H1 (cell line): ENCODE data around the gene WWC2. TPM values are rescaled to one million over a fixed set of nuclear protein-coding genes. Genes with fewer than 3 reads are reported as not detected.

ENCODE experiments used
- CTCF ChIA-PET: fragments of 300-600 bp; sonication (Branson Sonifier 250); formaldehyde crosslinking; loops from one replicate; lab custom pipeline; 2021; ENCODE audit not compliant: partially characterized antibody; lab: Charles Lee
- POLR2A ChIA-PET: fragments of 300-600 bp; sonication (Branson Sonifier 250); formaldehyde crosslinking; loops from one replicate; lab custom pipeline; 2021; ENCODE audit warnings: inconsistent platforms; ENCODE audit not compliant: partially characterized antibody; lab: Charles Lee
- DNase-seq, 2 experiments: peaks; one replicate each; pipeline versions ENCODE4 v3.0.0 to v3.0.0-alpha.2; 2010 to 2022; ENCODE audit warnings: low spot score in 2 of 2, low read depth in 1 of 2, mixed read lengths in 1 of 2
- FAIRE-seq: peaks from 2 replicates; lab custom pipeline; 2011; peaks lifted over from hg19 to GRCh38; lab: Jason Lieb, UNC
- H2AFZ ChIP-seq: 2 replicates; pipeline ENCODE4 v1.8.1; 2012; ENCODE audit warnings: low read length, inconsistent platforms
- H2AK5ac ChIP-seq: 2 replicates; pipeline ENCODE4 v1.6.1; 2013; ENCODE audit warnings: low read depth, low read length
- H2BK120ac ChIP-seq: replicated peaks from 2 replicates; pipeline ENCODE3; 2013; ENCODE audit warnings: low read depth, low read length, inconsistent platforms
- H2BK12ac ChIP-seq: 2 replicates; pipeline ENCODE4 v1.6.1; 2013; ENCODE audit warnings: low read depth, low read length
- H2BK15ac ChIP-seq: 2 replicates; pipeline ENCODE4 v1.6.1; 2013; ENCODE audit warnings: low read length
- H2BK20ac ChIP-seq: 2 replicates; pipeline ENCODE4 v1.6.1; 2013; ENCODE audit warnings: low read length
- H2BK5ac ChIP-seq: 2 replicates; pipeline ENCODE4 v1.6.1; 2013; ENCODE audit warnings: low read depth, low read length
- H3K14ac ChIP-seq: 2 replicates; pipeline ENCODE4 v1.6.1; 2013; ENCODE audit warnings: inconsistent platforms; ENCODE audit not compliant: insufficient read length
- H3K18ac ChIP-seq: 2 replicates; pipeline ENCODE4 v1.6.1; 2013; ENCODE audit warnings: low read length; ENCODE audit errors: extremely low read depth
- H3K23ac ChIP-seq: 2 replicates; pipeline ENCODE4 v1.6.1; 2013; ENCODE audit warnings: inconsistent platforms; ENCODE audit not compliant: insufficient read length
- H3K23me2 ChIP-seq: 2 replicates; pipeline ENCODE4 v1.6.1; 2013; ENCODE audit warnings: low read depth, low read length
- H3K27ac ChIP-seq: 2 replicates; pipeline ENCODE4 v1.6.1; 2011; ENCODE audit warnings: low read depth, low read length, inconsistent platforms
- H3K27me3 ChIP-seq, 4 experiments: replicated peaks in 1 of 4; 1 replicate in 1 of 4; 2 replicates in 3 of 4; pipeline versions ENCODE4 v1.6.1 to v1.8.1; 2011 to 2013; ENCODE audit warnings: low read length in 3 of 4, mild to moderate bottlenecking in 3 of 4, inconsistent platforms in 2 of 4, mixed read lengths in 2 of 4, moderate library complexity in 1 of 4; ENCODE audit not compliant: control insufficient read depth in 3 of 4, insufficient read depth in 3 of 4; ENCODE audit errors: extremely low read depth in 1 of 4
- H3K36me3 ChIP-seq, 4 experiments: 2 replicates each; pipeline versions ENCODE4 v1.6.1 to v1.8.1; 2011 to 2013; ENCODE audit warnings: mild to moderate bottlenecking in 4 of 4, low read length in 3 of 4, moderate library complexity in 2 of 4, control low read depth in 1 of 4, inconsistent platforms in 1 of 4; ENCODE audit not compliant: insufficient read depth in 4 of 4, control insufficient read depth in 2 of 4
- H3K4ac ChIP-seq: replicated peaks from 2 replicates; pipeline ENCODE3; 2013; ENCODE audit warnings: low read length, low read depth, mixed read lengths, inconsistent platforms; ENCODE audit not compliant: insufficient read length
- H3K4me1 ChIP-seq, 4 experiments: replicated peaks in 1 of 4; 1 replicate in 1 of 4; 2 replicates in 3 of 4; pipeline versions ENCODE4 v1.6.1 to v1.8.1; 2011 to 2013; ENCODE audit warnings: low read length in 3 of 4, inconsistent platforms in 2 of 4, mixed read lengths in 1 of 4; ENCODE audit not compliant: insufficient read depth in 4 of 4, control insufficient read depth in 3 of 4
- H3K4me2 ChIP-seq, 2 experiments: 2 replicates each; pipeline versions ENCODE4 v1.6.1 to v1.8.1; 2011 to 2013; ENCODE audit warnings: low read depth in 2 of 2, low read length in 2 of 2, control low read depth in 1 of 2, inconsistent platforms in 1 of 2, mild to moderate bottlenecking in 1 of 2; ENCODE audit not compliant: insufficient read depth in 1 of 2
- H3K4me3 ChIP-seq, 4 experiments: fragments of 200-600, 300-600 bp in 1 of 4; sonication (generic), shearing (Covaris generic), sonication (Bioruptor Twin) in 1 of 4; 2 replicates each; pipeline versions ENCODE4 v1.5.1 to v1.8.1; 2011 to 2016; ENCODE audit warnings: low read length in 4 of 4, low read depth in 3 of 4, control low read depth in 2 of 4, inconsistent platforms in 2 of 4, mild to moderate bottlenecking in 2 of 4, mixed read lengths in 1 of 4, moderate library complexity in 1 of 4; ENCODE audit not compliant: insufficient read depth in 2 of 4; ENCODE audit errors: extremely low read depth in 1 of 4
- H3K56ac ChIP-seq: replicated peaks from 2 replicates; pipeline ENCODE3; 2013; ENCODE audit warnings: low read depth, mild to moderate bottlenecking, mixed read lengths, low read length, inconsistent platforms; ENCODE audit not compliant: insufficient read length
- H3K79me1 ChIP-seq: 2 replicates; pipeline ENCODE4 v1.6.1; 2013; ENCODE audit warnings: low read depth, low read length, control low read depth
- H3K79me2 ChIP-seq, 2 experiments: 2 replicates each; pipeline versions ENCODE4 v1.6.1 to v1.8.1; 2012 to 2013; ENCODE audit warnings: low read length in 2 of 2, mild to moderate bottlenecking in 2 of 2, inconsistent platforms in 1 of 2; ENCODE audit not compliant: insufficient read depth in 2 of 2, control insufficient read depth in 1 of 2
- H3K9ac ChIP-seq, 4 experiments: replicated peaks in 1 of 4; 1 replicate in 1 of 4; 2 replicates in 3 of 4; pipeline versions ENCODE4 v1.6.1 to v1.8.1; 2011 to 2013; ENCODE audit warnings: low read depth in 3 of 4, low read length in 3 of 4, control low read depth in 2 of 4, mild to moderate bottlenecking in 2 of 4, moderate library complexity in 2 of 4, inconsistent platforms in 1 of 4; ENCODE audit errors: extremely low read depth in 1 of 4
- H3K9me3 ChIP-seq, 2 experiments: 2 replicates each; pipeline versions ENCODE4 v1.6.1 to v1.8.1; 2012 to 2013; ENCODE audit warnings: mild to moderate bottlenecking in 2 of 2, moderate library complexity in 2 of 2, control low read depth in 1 of 2, inconsistent platforms in 1 of 2, low read depth in 1 of 2, low read length in 1 of 2, mixed read lengths in 1 of 2; ENCODE audit not compliant: insufficient read depth in 2 of 2
- H4K20me1 ChIP-seq, 2 experiments: replicated peaks in 1 of 2; 2 replicates each; pipeline versions ENCODE3 to v1.8.1; 2011 to 2013; ENCODE audit warnings: inconsistent platforms in 2 of 2, low read length in 2 of 2, mild to moderate bottlenecking in 1 of 2; ENCODE audit not compliant: insufficient read depth in 2 of 2, control insufficient read depth in 1 of 2
- H4K5ac ChIP-seq: 2 replicates; pipeline ENCODE4 v1.6.1; 2013; ENCODE audit warnings: low read length, low read depth, mixed read lengths, inconsistent platforms; ENCODE audit not compliant: insufficient read length
- H4K8ac ChIP-seq: 2 replicates; pipeline ENCODE4 v1.8.0; 2013; ENCODE audit warnings: mild to moderate bottlenecking, moderate library complexity, low read length, inconsistent platforms; ENCODE audit not compliant: insufficient read depth; ENCODE audit errors: extremely low read depth
- H4K91ac ChIP-seq: replicated peaks from 2 replicates; pipeline ENCODE3; 2013; ENCODE audit warnings: low read length, mixed read lengths, inconsistent platforms; ENCODE audit not compliant: insufficient read length
- CBX5 ChIP-seq: fragments of 300-800, 300-1000 bp; sonication (generic); IDR thresholded peaks from 2 replicates; pipeline ENCODE4 v1.7.1; 2016; ENCODE audit warnings: antibody characterized with exemption, low read length, low read depth
- CHD1 ChIP-seq: IDR thresholded peaks from 2 replicates; pipeline ENCODE4 v1.6.1; 2012; ENCODE audit warnings: low read depth, low read length, improper control_type of control experiment
- GTF2F1 ChIP-seq: IDR thresholded peaks from 2 replicates; pipeline ENCODE4 v1.6.1; 2012; ENCODE audit warnings: low read depth, low read length, improper control_type of control experiment, borderline replicate concordance
- HDAC2 ChIP-seq, 2 experiments: fragments of 300-600 bp in 1 of 2; sonication (generic) in 1 of 2; IDR thresholded peaks; 2 replicates each; pipeline ENCODE4 v1.6.1; 2011 to 2012; ENCODE audit warnings: low read depth in 2 of 2, low read length in 2 of 2, mild to moderate bottlenecking in 2 of 2, moderate library complexity in 2 of 2, borderline replicate concordance in 1 of 2, inconsistent platforms in 1 of 2
- HDAC6 ChIP-seq: IDR thresholded peaks from one replicate; pipeline ENCODE4 v1.7.1; 2012; ENCODE audit warnings: low read depth, mild to moderate bottlenecking, inconsistent platforms, low read length, moderate library complexity
- KDM4A ChIP-seq: IDR thresholded peaks from one replicate; pipeline ENCODE4 v1.7.1; 2012; ENCODE audit warnings: low read depth, mild to moderate bottlenecking, moderate library complexity, low read length, inconsistent platforms; ENCODE audit not compliant: severe bottlenecking
- RAD21 ChIP-seq, 2 experiments: IDR thresholded peaks in 1 of 2; conservative IDR thresholded peaks in 1 of 2; 2 replicates each; pipeline ENCODE4 v1.6.1; 2011; ENCODE audit warnings: low read depth in 2 of 2, low read length in 2 of 2, improper control_type of control experiment in 1 of 2, inconsistent platforms in 1 of 2, mild to moderate bottlenecking in 1 of 2, moderate library complexity in 1 of 2
- RBBP5 ChIP-seq: IDR thresholded peaks from 2 replicates; pipeline ENCODE4 v1.7.1; 2012; ENCODE audit warnings: low read depth, mild to moderate bottlenecking, inconsistent platforms, low read length, moderate library complexity, borderline replicate concordance
- SIRT6 ChIP-seq: IDR thresholded peaks from one replicate; pipeline ENCODE4 v1.7.1; 2012; ENCODE audit warnings: low read length, inconsistent platforms
- ZNF274 ChIP-seq: IDR thresholded peaks from 2 replicates; pipeline ENCODE4 v1.7.0; 2012; ENCODE audit warnings: low read length, borderline replicate concordance; ENCODE audit errors: extremely low read depth
- WGBS, 2 experiments: shearing (Covaris generic) in 1 of 2; methylation state at CpG; one replicate each; pipeline versions ENCODE4 v1.1.6 to v1.1.7; 2013 to 2015; ENCODE audit warnings: low lambda C conversion rate in 2 of 2, mixed read lengths in 2 of 2, inconsistent platforms in 1 of 2, low coverage in 1 of 2, missing lambda C conversion rate in 1 of 2; ENCODE audit not compliant: insufficient replicate concordance in 2 of 2, insufficient coverage in 1 of 2, insufficient read length in 1 of 2; ENCODE audit errors: extremely low coverage in 1 of 2, missing lambda C conversion rate in 1 of 2; 5-methylcytosine and 5-hydroxymethylcytosine counted together
- polyA plus RNA-seq, 7 experiments: library from polyadenylated mRNA; depleted of rRNA in 3 of 7; stranded (reverse) in 5 of 7; unstranded in 2 of 7; fragments of >200 nt in 5 of 7; fragments of 200-250 nt in 2 of 7; gene quantifications; 1 replicate in 5 of 7; 2 replicates in 1 of 7; 4 replicates in 1 of 7; pipeline versions ENCODE4 v1.2.1 to v1.2.3, GENCODE V29; 2011 to 2013; ENCODE audit warnings: missing spikeins in 2 of 7, mixed read lengths in 2 of 7
- total RNA-seq: library from RNA; stranded (reverse); fragmentation: NEBNext Ultra II Directional; extraction: Animal tissue kit (Norgen Biotek cat#: 25700); gene quantifications from 2 replicates; pipeline ENCODE4 v1.2.1, GENCODE V29; 2021

Gene WWC2
- total and polyA plus RNA-seq, 2 of the 8 experiments (the other 6 are each of a cell fraction or from before 2014, with no cell fraction given), result 17.6 to 135 TPM

DNA sequence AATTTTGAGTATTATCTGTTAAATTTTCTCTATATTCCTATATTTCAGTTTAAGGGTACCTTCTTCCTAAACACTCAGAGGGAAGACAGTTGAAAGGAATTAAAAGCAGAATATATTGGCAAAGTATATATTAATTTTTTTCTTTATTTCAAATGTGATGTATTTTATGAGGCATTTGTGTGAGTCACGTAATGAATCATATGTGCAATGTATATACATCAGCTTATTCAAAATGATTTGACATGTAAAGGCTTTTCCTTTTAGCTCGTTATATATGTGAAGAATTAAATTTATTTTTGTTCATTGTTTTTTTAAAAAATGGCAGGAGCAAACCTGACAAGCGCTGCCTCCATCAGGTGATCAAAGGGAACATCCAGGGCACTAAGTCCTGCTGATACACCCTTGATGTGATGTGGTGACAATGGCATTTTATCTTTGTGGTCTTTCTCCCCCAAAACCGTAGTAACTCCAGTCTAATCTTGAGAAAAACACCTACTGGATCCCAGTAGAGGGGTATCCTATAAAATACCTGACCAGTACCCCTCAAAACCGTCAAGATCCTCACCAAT is 8.9 kb downstream of the WWC2 start:
- Histone ChIP-seq H2AFZ (no peak overlapping the region), H3K9me3 (no peaks in the 10 kb centered on the region), H3K14ac (no peak overlapping the region), H2BK20ac (no peak overlapping the region), H4K5ac (no peak overlapping the region), H3K18ac (no peak overlapping the region), H3K27me3 (no peaks in the 10 kb centered on the region), H4K91ac (no peak overlapping the region), H3K23me2 (0 out of 2 replicates have a peak, but pooled peaks cover under 1% of the 10 kb centered on the region), H2AK5ac (no peak overlapping the region; the same call in 1 of the 2 replicates), H2BK15ac (no peak overlapping the region), H3K56ac (no peak overlapping the region), H3K27ac (no peak overlapping the region), H2BK120ac (no peak overlapping the region), H3K79me2 (peaks cover 53 to 100% of the 10 kb centered on the region in 2 experiments), H2BK12ac (no peak overlapping the region), H3K4me2 (no peak overlapping the region), H3K4me3 (no peak overlapping the region), H3K23ac (no peak overlapping the region), H3K36me3 (no peaks in the 10 kb centered on the region; a peak in 1 of 8 replicates), H2BK5ac (no peak overlapping the region), H4K20me1 (peaks cover 3 to 4% of the 10 kb centered on the region in 2 experiments), H3K79me1 (0 out of 2 replicates have a peak, but pooled peaks cover under 1% of the 10 kb centered on the region), H3K4me1 (peaks cover 2 to 29% (median 10%) of the 10 kb centered on the region in 4 experiments; a peak in 5 of 7 replicates), H3K9ac (no peak overlapping the region), H4K8ac (no peak overlapping the region), H3K4ac (no peak overlapping the region)
- FAIRE-seq (peak; percentile 13), DNase-seq (no peak)
- ChIA-PET CTCF (interaction anchor here (0.7 to 1.5 kb wide), 6 partner anchors 26 to 154 kb away, joined by 4 to 6 read pairs (median 4); no protein-coding TSS in a partner anchor), POLR2A (interaction anchor here (3.5 kb wide), 1 partner anchor 10 kb away, joined by 19 read pairs; the partner anchor contains the start of gene WWC2)
- 82% methylated on average over 5 of the region's 5 CpGs; no CpG with 5 or more reads in 1 of the 2 experiments for WGBS, 2 experiments
- no peak for TF ChIP-seq SIRT6
- TF ChIP-seq HDAC2 (IDR thresholded peaks at IDR 0.05; ENCODE audit: borderline replicate concordance in 1 of 2, low read depth in 2 of 2, low read length in 2 of 2), result no peak
- TF ChIP-seq ZNF274, result no peak
- TF ChIP-seq RBBP5, result no peak
- TF ChIP-seq CBX5, result no peak
- TF ChIP-seq CHD1, result no peak
- TF ChIP-seq RAD21 (IDR thresholded peaks at IDR 0.05 in 1 of 2, conservative IDR thresholded peaks at IDR 0.05 in 1 of 2; ENCODE audit: low read depth in 2 of 2, low read length in 2 of 2), result peak; percentile 10 to 18; a peak in 1 of 4 replicates
- no peak for TF ChIP-seq KDM4A
- TF ChIP-seq GTF2F1, result no peak
- no peak for TF ChIP-seq HDAC6
